HG03159 (cell line): ENCODE results near the gene MC2R.

Experiments
- ATAC-seq: cut with Tn5 transposase; IDR thresholded peaks from one replicate; pipeline ENCODE4 v1.9.1; 2021; ENCODE audit warnings: mild to moderate bottlenecking, moderate library complexity; ENCODE audit not compliant: unreplicated experiment

Gene MC2R

DNA sequence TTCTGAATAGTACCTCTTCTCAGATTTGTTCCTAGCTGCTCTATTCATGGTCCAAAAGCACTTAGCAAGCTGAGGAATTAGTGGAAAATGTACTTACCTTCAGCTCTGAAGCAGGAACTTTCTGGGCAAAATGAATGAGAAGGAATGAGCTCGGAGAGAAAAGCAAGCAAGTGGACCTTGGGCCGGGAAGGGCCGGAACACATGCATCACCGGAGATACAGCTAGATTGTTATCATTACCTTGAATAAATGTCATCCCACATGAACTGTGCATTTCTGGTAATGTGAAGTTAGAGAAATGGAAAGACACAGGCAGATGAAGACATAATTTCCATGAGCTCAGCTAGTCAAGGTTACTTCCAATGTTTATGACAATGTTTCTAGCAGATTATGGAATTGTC lies at the start of gene MC2R:
TSS of gene MC2R (minus strand) at position 146 of the 400 bp plus-strand sequence. CDS start 30,018 bp downstream, outside the sequence.
- ATAC-seq, result no peak

DNA sequence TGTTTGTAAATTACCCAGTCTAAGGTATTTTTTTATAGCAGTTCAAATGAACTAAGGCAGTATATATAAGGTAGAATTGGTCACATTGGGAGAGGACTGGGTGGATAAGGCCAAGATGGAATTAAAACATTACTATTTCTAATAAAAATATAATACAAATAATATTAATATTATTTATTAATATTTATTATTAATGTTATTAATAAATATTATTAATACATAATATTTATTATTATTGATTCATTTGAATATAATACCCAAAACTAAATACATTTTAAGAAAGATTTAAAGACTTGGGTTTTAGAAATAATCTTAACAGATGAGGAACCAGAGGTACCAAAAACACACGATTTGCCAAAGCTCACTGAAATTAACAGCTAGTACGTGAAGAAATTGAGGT lies 30.5 kb upstream of the MC2R start:
- ATAC-seq, result no peak

DNA sequence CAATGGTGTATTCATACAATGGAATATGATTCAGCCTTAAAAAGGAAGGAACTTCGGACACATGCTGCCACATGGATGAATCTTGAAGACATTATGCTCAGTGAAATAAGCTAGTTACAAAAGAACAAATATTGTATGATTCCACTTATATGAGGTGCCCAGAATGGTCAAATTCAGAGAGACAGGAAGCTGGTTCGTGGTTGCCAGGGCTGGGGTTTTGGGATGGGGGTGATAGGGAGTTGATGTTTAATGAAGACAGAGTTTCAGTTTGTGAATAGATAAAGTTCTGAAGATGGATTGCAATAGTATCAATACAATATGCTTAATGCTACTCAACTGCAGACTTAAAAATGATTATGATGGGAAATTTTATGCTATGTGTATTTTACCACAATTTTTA lies 28.0 kb upstream of the MC2R start:
- ATAC-seq, result no peak

DNA sequence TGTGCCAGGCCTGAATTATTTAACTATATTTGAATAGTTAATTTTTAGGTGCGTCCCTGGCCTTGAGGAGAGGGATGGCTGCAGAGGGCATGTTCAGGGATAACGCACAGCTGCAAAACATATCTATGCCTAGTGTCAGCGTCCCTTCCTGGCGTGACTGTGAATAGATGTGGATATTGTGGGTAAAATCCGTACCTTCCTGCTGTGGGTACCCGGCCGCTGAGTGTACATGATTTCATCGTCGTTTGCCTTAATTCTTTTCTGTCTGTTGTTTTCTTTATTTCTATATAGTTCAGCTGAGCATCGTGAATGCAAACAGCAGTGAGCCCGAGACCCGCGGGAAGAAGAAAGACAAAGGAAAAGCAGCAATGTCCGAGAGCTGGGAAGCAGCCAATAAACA lies 25.0 kb upstream of the MC2R start:
- no peak for ATAC-seq

DNA sequence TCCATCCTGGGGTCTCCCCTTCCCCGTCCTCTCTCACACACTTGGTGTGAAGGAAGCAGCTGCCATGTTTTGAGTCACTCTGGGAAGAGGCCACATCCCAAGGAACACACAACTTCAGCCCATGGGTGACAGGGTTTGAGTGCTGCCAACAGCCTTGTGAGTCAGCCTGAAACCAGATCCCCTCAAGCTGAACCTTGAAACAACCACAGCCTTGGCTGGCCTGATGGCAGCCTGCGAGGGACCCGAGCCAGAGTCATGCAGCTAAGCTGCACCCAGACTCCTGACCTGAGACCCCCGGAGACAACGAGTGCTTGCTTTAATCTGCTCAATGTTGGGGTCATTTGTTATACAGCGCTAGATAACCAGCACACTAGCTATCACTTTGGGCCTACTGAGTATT lies 19.3 kb upstream of the MC2R start:
- ATAC-seq, result no peak

DNA sequence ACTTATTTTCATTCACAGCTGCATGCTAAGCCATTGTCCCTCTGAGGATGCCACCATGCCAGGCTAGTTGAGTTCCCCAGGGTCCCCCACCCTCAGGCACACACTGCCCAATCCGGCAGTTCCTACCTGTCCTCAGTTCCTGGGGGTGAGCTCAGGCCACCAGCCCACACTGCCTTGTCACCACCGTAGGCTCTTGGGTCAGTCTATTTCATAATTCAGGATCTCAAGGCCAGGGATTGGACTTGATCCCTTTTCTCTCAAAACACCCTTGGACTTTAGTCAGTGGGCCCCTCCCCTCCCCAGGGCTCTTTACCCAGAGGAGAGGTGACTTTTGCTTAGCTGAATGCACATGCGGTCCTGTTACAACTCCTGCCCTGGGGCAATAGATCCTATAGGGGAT lies 18.7 kb upstream of the MC2R start:
- ATAC-seq, result no peak

DNA sequence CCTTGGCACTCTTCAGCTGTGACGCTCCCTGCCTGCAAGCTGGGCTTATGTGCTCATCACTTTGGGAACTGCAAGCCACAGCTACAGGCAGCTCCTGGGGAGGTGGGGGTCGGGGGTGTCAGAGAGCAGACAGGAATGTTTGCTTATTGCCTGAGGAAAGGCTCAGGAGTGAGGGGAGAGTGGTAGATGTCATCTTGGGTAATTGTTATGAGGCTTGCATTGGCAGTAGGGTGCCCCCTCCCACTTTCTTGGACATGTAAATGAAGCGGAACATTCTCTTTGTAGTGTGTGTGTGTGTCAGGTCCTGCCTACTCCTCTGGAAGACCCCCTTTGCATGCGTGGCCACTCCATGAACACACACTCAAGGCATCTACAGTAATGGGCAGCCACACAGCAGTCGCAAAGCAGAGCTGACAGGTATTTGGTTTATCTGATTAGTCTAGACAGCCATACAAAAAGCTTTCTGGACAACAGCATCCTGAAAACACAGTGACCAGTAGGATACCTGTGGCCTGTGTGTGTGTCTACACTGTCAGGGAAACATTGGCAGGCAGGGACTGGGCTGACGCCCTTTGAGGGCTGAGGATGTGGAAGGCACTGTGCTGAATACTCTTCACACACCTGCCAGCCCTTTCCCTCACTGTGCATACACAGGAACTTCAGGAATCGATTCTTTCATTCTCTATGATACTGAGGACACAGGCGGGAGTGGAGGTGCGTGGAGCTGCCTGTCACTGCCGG lies 17.1 kb upstream of the MC2R start:
- no peak for ATAC-seq

DNA sequence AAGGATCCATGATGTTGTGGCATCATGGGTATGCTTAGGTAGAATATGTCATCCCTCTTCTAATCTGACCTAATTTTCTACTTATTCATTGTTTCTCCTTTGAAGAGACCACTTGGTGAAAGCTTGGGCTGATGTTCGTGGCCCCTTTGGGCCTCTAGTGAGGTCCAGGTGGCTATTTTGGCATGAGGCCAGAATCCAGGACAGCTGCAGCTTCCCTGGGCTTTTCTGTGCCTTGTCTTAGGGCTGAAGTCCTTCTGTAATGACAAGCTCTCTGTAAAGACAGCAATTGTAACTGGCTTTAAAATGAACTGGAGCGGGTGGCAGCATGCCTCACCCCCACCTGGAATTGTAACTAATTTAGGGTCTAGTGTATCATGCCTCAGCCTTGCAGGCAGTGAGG lies 15.6 kb upstream of the MC2R start:
- ATAC-seq, result no peak

DNA sequence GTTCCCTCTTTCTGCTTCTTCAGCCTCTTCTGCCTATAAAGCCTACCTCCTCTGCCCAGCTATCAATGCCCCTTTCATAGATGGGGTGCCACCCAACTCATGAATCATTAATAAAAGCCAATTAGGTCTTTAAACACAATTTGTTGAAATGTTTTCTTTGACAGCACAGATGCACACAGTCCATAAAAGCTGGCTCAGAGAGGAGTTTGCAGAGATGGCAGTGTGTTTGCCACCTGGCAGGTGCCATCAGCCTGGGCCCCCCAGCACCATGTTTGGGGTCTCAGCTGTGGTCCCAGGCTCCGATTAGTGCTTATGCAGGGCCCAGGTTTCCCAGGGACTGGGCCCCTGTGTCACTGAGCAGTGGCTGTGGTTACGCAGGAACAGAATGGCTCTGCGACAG lies 7.9 kb upstream of the MC2R start:
- no peak for ATAC-seq

DNA sequence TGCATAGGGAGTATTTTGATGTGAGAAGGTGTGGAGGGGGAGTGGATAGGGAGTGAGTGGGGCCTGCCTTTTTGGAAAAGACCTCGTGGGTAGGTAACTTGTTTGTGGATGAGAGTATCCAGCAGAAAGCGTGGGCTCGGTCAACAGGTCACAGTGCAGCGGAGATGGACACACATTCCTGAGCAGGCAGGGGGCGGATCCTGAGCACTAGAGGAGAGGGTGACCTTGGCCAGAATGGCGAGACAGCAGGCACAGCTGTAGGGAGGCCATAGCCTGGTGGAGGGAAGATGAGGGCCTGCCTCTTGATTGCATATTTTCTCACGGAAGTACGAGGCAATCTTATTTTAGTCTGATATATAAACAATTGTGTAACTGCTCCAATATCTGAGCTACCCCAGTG lies 3.6 kb upstream of the MC2R start:
- no peak for ATAC-seq

DNA sequence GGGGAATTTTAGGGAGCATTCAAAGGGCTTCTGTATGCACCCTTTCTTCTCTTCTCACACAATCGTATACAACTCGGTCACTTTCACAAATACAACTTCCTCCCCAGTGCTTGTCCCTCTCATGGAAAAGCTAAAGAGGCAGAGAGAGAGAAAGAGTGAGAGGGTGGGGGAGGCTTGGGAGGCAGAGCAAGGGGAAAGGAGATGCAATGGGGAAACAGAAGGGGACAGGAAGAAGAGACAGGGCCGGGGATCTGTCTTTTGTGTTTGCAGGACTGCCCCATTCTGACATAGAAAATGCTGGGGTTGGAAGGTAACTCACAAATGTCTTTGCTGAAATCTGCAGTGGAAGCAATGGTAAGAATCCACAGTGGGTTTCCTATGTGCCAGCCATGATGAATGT lies 2.1 kb upstream of the MC2R start:
- ATAC-seq, result no peak

DNA sequence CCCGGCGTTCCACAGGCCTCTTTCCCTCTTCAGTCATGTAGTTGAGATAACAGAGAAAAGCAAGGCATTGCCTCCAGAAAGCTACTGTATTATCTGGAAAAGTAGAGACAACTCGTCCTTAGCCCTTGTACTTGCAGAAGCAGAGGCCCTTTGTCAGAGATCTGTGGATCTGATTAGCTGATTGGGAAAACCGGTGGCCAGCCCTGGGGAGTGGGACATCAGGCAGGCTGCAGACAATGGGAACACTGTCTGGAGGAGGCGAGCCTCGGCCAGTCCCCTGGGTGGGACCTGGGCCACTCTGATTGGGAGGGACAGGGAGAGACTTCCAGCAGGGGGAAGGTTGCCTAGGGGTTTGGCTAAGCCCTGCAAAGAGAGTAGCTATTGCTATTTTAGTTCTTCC lies 1.2 kb upstream of the MC2R start:
- no peak for ATAC-seq

DNA sequence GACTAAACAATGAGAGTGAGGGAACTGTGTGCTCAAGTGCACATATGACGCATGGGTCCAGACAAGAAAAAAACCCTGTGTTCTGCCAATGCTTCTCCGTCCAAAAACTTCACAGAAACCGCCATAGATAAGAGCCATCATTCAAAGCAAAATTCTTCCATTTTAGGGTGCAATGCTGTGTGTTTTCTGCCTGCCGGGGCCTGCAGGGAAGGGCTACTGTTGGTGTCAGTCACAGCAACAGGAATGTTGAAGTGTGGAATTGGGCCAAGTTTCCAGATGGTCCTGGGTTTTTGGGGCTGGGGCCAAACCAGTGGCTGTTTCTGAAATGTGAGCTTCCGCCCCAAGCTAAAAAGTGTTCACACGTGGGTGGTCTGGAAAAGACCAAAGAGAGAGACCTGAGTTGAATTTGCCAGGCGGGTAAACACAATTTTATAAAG lies 677 bp upstream of the MC2R start:
- ATAC-seq, result no peak

DNA sequence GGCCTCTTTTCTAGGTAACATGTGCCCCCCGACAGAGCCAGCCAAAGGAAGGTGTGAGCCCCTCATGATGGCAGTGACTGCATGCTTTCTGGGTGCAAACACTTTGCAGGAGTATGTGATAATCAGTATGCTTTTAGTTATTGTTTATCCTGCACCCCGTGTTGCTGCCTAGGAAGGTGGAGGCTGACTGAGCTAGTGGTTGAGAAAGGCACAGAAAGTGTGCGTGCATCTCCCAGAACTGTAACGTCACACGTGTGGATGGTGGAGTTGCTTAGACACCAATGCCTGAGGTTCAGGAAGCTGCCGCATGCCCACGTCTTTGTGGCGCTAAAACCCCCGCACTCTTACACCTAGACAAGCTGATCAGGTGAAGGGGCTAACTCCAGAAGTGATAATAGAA lies 580 bp downstream of the MC2R start:
- no peak for ATAC-seq

DNA sequence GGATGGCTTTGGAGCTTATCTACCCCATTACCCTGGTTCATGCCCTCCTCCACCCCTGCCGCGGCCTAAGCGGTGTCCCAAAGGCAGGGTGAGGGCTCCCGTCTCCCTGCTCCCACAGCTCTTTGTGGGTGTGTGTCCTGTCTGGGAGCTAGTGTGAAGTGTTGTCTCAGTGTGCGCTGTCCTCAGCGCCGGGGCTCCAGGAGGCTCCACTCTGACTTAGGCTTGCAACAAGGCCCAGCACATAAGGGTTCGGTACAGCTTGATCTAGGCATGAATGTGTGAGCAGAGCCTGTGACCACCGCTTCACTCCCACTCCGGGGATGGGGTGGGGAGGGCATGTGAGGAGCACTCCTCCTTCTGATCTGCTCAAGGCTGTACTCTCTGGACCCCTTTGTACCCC lies 1.2 kb downstream of the MC2R start:
- ATAC-seq, result no peak

DNA sequence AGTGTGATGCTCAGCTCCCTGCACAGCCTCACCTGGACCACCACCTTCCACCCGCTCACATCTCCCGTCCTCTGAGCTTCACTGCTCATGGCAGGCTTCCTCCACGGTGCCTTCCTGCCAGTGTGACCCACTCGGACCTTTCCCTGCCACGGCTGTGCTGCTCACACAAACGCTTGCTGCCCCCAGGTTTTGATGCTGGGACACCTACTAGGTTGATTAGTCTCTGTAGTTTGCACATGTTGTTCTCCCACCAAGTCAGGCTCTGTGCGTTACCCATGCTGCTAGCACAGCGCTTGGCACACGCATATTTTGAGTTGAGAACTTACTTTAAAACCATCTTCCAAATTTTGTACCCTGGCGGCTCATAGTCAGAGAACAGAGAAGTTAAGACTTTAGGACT lies 2.1 kb downstream of the MC2R start:
- no peak for ATAC-seq

DNA sequence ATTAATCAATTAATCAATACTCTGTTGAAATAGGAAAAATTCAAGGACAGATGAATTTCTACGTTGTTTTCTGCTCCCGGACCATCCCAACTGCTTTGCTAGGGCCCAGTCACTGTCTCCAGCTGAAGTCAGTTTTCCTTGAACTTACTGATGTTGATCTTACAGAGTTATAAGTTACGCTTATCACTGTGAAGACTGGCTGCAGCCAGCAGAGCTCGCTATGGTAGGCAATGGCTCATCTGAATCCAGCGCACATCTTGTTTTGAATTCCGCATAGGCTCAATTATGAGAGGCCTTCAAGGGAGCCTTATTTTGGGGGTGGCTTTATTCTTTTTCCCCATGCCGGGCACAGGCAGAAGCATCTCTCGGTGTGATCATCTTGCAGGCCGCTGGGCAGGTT lies 2.7 kb downstream of the MC2R start:
- ATAC-seq, result no peak

DNA sequence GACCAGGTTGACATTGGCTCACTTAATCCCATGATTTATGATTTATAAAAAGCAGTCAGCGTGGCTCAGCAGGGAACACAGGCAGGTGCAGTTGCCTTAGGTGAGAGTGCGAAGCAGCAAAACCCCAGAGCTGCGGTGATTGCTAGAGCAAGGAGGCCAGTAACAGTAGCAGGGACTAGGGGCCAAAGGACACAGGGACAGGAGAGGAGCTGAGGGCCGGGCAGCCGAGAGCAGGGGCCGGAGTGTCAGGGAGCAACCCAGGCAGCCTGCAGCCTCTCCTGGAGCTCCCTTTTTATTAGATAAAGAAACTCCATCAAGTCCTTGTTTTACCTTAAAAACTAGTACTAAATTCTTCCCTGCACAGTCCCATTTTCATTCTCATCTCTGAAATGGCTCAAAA lies 4.3 kb downstream of the MC2R start:
- no peak for ATAC-seq

DNA sequence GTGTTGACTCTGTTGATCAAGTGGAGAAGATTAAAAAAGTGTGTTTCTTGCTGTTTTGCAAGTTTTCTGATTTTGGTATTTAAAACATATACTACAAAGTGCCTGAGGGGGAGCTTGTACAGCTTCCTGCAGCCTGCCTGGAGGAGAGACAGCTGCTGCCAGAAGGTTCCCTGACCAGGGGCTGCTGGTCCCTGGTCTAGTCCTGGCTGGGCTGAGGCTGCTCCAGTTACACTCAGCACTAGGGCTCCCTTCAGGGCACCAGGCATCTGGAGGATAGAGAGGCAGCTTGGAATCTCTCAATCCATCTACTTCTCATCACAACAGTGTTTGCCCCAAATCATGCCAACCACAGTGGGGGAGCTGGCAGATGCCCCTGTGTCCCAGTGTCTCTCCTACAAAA lies 4.8 kb downstream of the MC2R start:
- ATAC-seq, result no peak

DNA sequence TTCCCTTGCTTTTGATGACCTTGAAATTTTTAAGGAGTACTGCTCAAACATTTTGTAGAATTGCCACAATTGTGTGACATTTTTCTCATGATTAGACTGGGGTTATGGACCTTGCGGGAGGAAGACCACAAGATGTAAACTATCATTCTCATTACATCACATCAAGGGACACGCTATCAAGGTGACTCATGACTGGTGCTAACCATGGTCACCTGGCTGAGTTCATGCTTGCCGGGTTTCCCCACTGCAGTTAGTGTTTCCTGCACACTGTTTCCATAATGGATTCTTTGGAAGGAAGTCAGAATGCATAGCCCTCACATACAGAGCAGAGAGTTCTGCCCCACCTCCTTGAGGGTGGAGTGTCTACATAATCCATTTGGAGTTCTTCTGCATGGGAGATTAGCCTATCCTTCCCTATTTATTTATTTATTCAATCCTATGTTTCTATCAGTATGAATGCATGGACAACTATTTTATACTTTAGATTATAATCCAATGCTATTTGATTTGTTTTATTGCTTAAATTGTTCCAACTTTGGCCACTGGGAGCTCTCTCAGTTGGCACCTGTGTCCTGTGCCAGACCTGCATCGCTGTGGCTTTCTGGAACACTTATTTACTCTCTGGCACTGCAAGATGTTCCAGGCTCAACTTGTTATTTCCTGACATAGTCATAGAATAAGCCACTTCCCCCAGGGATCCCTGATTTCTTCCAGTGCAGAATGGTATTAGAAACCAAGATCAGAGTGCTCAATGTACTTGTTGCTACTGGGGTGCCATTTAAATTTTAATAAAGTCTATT lies 6.0 kb downstream of the MC2R start:
- no peak for ATAC-seq

DNA sequence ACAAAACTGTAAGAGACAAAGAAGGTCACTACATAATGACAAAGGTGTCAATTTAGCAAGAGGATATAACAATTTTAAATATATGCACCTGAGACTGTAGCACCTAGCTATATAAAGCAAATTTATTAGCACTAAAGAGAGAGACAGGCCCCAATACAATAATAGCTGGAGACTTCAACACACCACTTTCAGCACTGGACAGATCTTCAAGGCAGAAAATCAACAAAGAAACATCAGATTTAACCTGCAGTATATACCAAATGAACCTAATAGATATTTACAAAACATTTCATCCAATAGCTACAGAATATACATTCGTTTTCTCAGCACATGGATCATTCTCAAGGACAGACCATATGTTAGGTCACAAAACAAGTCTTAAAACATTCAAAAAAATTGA lies 14.7 kb downstream of the MC2R start:
- no peak for ATAC-seq

DNA sequence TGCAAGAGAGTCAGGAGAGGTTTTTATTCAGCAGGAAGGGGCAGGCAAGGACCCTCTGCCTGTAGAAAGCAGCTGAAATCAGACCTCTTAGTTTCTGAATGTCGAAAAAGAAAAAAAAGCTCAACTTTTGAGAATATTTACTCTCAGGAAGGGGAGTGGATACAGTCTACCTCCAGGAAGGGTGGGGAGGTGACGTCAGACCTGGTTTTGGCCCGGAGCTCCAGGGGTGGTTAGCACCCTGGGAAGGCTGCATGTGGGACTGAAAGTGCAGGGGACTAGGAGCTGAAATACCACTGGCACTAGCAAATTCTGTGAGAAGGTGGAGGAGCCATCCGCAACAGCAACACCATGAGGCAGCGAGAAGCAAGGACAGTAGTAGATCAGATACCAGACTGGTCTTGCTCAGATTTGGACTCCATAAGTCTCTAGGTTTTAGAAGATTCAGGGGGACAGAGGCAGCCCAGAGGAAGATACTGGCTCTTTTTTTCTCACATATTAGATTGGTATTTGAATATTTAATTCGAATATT lies 19.8 kb downstream of the MC2R start:
- no peak for ATAC-seq
